Small intestine (tissue), 7 donors: Measurements from ENCODE around the gene LRSAM1. TPM values are rescaled to one million over a fixed set of nuclear protein-coding genes. Genes with fewer than 3 reads are reported as not detected.

Source experiments
- DNase-seq, 2 donors: peaks; one replicate each; pipeline versions ENCODE4 v3.0.0 to v3.0.0-alpha.2; 2013
- FAIRE-seq: peaks from 2 replicates; lab custom pipeline; 2012; peaks lifted over from hg19 to GRCh38; lab: Jason Lieb, UNC
- H3K27ac ChIP-seq, 3 donors: one replicate each; pipeline ENCODE4 v1.5.1; 2013; ENCODE audit warnings: low read length in 2 of 3, mild to moderate bottlenecking in 2 of 3, control low read depth in 1 of 3, inconsistent platforms in 1 of 3, low read depth in 1 of 3, moderate library complexity in 1 of 3
- H3K27me3 ChIP-seq, 3 donors: one replicate each; pipeline ENCODE4 v1.6.1; 2013; ENCODE audit warnings: low read length in 3 of 3, inconsistent platforms in 1 of 3; ENCODE audit not compliant: control insufficient read depth in 3 of 3, insufficient read depth in 3 of 3
- H3K36me3 ChIP-seq, 3 donors: one replicate each; pipeline ENCODE4 v1.6.1; 2013; ENCODE audit warnings: low read length in 3 of 3, inconsistent platforms in 1 of 3, low read depth in 1 of 3, mild to moderate bottlenecking in 1 of 3, moderate library complexity in 1 of 3; ENCODE audit not compliant: control insufficient read depth in 3 of 3, insufficient read depth in 2 of 3
- H3K4me1 ChIP-seq, 3 donors: one replicate each; pipeline ENCODE4 v1.6.1; 2013; ENCODE audit warnings: low read length in 2 of 3, inconsistent platforms in 1 of 3, low read depth in 1 of 3, mild to moderate bottlenecking in 1 of 3, moderate library complexity in 1 of 3; ENCODE audit not compliant: control insufficient read depth in 3 of 3, insufficient read depth in 2 of 3
- H3K4me3 ChIP-seq, 3 donors: one replicate each; pipeline ENCODE4 v1.5.1; 2013; ENCODE audit warnings: low read length in 3 of 3, control low read depth in 1 of 3, inconsistent platforms in 1 of 3, low read depth in 1 of 3, mild to moderate bottlenecking in 1 of 3, moderate library complexity in 1 of 3
- H3K9me3 ChIP-seq, 2 donors: one replicate each; pipeline ENCODE4 v1.6.1; 2013; ENCODE audit warnings: low read depth in 1 of 2, low read length in 1 of 2; ENCODE audit not compliant: control insufficient read depth in 2 of 2, insufficient read depth in 1 of 2
- WGBS, 3 donors: extraction: QIAGEN DNeasy Blood & Tissue Kit; methylation state at CpG; one replicate each; pipeline ENCODE4 v1.1.7; 2013; 5-methylcytosine and 5-hydroxymethylcytosine counted together
- polyA plus RNA-seq, 4 donors: library from polyadenylated mRNA; stranded (reverse) in 3 of 4; unstranded in 1 of 4; fragments of 200-250 nt in 3 of 4; fragments of 120-200 nt in 1 of 4; gene quantifications; one replicate each; pipeline versions ENCODE4 v1.2.1 to v1.2.3, GENCODE V29; 2013
- donor health status: healthy with polysubstance abuse.
- donor health status: control.
- donor health status: control.
- donor health status: Bipolar disorder and iron deficiency.
- donor health status: healthy.

Gene LRSAM1
- polyA plus RNA-seq, 4 donors = 12.8 to 22.8 (median 18.2) TPM

DNA sequence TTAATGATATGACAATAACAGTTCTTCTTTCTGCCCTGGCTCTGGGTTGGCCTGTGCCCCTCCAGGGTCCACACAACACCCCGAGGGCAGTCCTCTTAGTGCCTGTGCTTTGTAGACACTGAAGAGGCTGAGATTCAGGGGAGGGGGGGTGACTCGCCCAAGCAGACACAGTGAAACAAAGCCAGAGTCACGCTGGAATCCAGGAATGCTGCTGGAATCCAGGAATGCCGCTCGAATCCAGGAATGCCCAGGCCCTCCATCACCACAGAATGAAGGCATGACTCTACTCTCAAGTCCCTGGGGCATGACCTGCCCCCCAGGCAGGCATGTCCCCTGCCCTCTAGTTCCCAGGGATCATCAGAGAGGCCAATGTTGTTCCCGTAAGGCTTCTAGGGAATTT is 73.1 kb downstream of the LRSAM1 start:
- H3K4me1 ChIP-seq = peaks cover 0 to 9% (median 9%) of the 10 kb centered on the region in 3 donors
- H3K4me3 ChIP-seq = no peak overlapping the region
- DNase-seq (no peak), FAIRE-seq (no peak)
- H3K9me3 ChIP-seq = peaks cover 2 to 33% of the 10 kb centered on the region in 2 donors
- H3K27ac ChIP-seq = no peak overlapping the region
- 80 to 90% (median 85%) methylated on average over 6 of the region's 6 CpGs for WGBS, 3 donors
- H3K36me3 ChIP-seq = peaks cover 3 to 92% (median 12%) of the 10 kb centered on the region in 3 donors
- no peaks in the 10 kb centered on the region for H3K27me3 ChIP-seq

DNA sequence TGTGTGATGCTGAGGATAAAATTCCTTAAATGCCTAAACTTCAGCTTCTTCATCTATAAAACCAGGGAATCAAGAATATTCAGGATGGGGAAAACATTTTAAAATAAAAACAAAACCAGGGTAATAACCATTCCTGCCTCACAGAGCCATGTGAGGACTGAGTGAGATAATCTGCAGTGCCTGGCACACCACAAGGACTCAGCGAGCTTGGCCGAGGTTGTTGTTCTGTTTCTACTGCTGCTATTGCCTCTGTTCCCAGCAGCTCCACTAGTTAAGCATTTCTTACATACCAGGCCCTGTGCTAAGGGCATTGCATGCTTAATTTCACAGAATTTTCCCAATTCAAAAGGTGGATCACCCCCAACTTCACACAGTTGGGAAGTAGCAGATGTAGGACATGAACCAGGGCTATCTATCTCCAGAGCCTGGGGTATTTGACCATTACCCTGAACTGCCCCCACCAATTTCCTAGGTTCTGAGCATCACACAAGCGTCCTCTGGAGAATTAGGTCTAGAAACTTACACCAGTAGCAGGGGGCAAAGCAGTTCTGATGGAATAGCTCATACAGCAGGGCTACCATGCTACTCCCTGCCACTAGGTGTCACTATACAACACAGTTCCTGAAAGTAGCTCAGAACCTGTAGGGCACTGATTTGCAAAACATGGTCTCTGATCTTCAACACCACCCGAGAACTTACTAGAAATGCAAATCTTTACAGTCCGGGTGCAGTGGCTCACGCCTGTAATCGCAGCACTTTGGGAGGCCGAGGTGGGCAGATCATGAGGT is 74.3 kb downstream of the LRSAM1 start:
- Histone ChIP-seq H3K27me3 (no peaks in the 10 kb centered on the region), H3K27ac (no peak overlapping the region), H3K4me1 (peaks cover 0 to 9% (median 6%) of the 10 kb centered on the region in 3 donors), H3K36me3 (peaks cover 7 to 96% (median 14%) of the 10 kb centered on the region in 3 donors), H3K4me3 (no peak overlapping the region), H3K9me3 (peaks cover 2 to 33% of the 10 kb centered on the region in 2 donors)
- FAIRE-seq = no peak
- 96 to 98% (median 96%) methylated on average over 8 of the region's 8 CpGs for WGBS, 3 donors
- peak in 1 of 2 donors; percentile 30 for DNase-seq

DNA sequence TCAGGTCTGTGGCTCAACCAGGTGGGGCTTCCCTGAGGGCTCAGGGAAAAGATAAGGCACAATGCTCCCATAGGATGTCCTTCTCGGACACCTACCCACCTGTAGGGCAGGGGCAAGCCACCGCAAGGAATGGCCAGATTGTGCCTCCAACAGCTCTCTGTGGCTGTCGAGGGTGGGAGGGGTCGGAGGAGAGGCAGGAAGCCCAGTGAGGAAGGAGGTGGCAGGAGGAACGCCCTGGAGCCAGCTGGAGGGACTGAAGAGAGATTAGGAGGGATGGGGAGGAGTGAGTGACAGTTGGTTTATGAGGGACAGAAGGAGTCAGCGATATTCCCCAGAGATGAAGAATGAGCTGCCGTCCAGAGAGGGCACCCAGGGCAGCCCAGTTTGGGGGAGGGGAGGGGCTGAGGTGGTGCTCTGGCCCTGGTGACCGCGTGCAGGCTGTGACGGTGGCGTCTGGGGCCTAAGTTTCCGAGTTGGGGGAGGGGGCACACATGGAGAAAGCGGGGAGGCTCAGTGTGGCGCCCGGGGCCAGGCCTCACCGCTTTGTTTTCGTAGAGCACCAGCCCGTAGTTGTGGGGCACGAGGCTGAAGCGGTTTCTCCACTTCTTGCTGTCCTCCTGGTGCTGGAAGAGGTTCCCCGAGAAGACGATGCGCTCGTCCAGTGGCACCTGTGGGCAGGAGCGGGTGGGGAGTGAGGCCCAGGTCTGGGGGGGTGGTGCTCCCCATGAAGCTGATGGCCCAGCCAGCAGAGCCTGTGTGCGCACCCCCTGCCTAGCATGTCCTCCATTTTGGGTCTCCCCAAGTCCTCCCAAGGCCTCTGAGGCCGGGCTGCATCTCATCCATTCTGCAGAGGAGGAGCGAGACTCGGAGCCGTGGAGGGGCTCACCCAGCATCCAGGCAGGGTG is 75.6 kb downstream of the LRSAM1 start:
- H3K27ac ChIP-seq = no peak overlapping the region
- DNase-seq = no peak
- peaks cover 7 to 94% (median 15%) of the 10 kb centered on the region in 3 donors for H3K36me3 ChIP-seq

GRCh38 chr9:127527560-127528268 is 76.4 kb downstream of the LRSAM1 start:
- no peak for FAIRE-seq
- Histone ChIP-seq H3K4me1 (no peaks in the 10 kb centered on the region), H3K9me3 (peaks cover 2 to 33% of the 10 kb centered on the region in 2 donors), H3K27ac (no peak overlapping the region), H3K4me3 (no peak overlapping the region), H3K27me3 (no peaks in the 10 kb centered on the region), H3K36me3 (peaks cover 7 to 94% (median 16%) of the 10 kb centered on the region in 3 donors)
- WGBS, 3 donors = 84 to 94% (median 92%) methylated on average over 16 to 17 of the region's 17 CpGs
- DNase-seq = no peak

More for the DNA sequence above, 75.6 kb downstream of the LRSAM1 start:
- no peak for FAIRE-seq
- peaks cover 0 to 4% (median 2%) of the 10 kb centered on the region in 3 donors for H3K4me1 ChIP-seq
- no peak overlapping the region for H3K4me3 ChIP-seq
- 84 to 93% (median 87%) methylated on average over 30 of the region's 30 CpGs for WGBS, 3 donors
- peaks cover 2 to 33% of the 10 kb centered on the region in 2 donors for H3K9me3 ChIP-seq
- H3K27me3 ChIP-seq = no peaks in the 10 kb centered on the region

DNA sequence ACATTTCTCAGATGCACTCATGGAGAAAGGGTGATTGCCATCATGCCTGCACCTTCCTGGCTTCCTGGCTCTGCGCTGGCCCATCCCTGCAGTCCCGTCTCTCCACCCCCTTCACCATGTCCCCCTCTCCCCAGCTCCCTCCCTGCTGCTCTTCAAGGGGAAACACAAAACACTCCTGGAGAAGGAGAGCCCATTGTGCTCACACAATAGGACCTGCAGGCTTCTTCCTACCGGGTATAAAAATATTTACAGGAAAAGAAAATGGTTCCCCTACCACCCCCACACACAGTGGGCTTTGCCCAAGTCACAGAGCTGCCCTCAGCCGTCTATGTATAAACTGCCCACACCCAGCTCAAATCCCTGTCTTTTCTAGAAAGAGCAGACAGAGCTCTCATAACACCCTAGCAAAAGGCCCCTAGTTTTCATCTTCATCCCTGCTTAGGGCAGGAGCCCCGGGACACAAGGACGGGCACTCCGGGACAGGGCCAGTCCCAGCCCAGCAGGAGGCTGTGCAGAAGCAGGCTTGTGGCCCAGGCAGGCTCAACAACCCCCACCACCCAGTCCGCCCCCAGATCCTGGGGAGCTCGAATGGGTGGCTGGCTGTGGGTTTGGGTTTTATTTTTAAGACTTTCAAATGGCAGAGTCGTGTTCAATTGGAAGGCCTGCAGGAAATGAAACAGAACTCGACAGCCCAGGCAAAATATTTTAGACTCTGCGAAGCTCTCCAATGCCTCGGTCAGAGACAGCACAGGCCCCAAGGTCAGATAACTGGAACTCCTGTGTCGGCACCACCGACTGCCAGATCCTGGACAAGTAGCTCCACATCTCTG is 77.3 kb downstream of the LRSAM1 start:
- Histone ChIP-seq H3K27ac (peak overlapping the region in 1 of 3 donors; percentile 42), H3K36me3 (peaks cover 7 to 90% (median 14%) of the 10 kb centered on the region in 3 donors), H3K27me3 (no peaks in the 10 kb centered on the region), H3K4me3 (no peak overlapping the region), H3K4me1 (no peaks in the 10 kb centered on the region), H3K9me3 (peaks cover 0 to 27% of the 10 kb centered on the region in 2 donors)
- no peak for DNase-seq
- 69 to 84% (median 79%) methylated on average over 15 of the region's 15 CpGs for WGBS, 3 donors
- no peak for FAIRE-seq

DNA sequence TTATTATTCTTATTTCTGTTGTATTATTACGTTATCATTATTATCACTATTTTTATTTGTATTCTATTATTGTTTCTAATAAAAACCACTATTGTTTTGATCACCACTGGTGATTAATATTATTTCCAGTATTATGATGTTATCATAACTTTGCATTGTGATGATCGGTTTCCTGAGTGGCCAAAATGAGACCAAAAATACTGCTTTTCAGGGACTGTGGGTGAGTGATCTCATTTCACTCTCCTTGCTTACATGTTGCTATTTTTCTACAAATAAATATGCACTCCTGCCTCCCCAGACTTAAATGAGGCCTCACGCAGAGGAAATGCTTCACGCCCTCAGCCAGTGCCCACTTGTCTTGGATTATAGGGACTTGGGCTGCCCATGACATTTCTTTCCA is 78.4 kb downstream of the LRSAM1 start:
- WGBS, 3 donors = 84 to 95% (median 92%) methylated on average over 4 of the region's 4 CpGs
- Histone ChIP-seq H3K4me1 (no peaks in the 10 kb centered on the region), H3K36me3 (peaks cover 7 to 87% (median 14%) of the 10 kb centered on the region in 3 donors), H3K4me3 (no peak overlapping the region), H3K27me3 (no peaks in the 10 kb centered on the region), H3K9me3 (peaks cover 0 to 18% of the 10 kb centered on the region in 2 donors), H3K27ac (no peak overlapping the region)
- no peak for FAIRE-seq
- no peak for DNase-seq

DNA sequence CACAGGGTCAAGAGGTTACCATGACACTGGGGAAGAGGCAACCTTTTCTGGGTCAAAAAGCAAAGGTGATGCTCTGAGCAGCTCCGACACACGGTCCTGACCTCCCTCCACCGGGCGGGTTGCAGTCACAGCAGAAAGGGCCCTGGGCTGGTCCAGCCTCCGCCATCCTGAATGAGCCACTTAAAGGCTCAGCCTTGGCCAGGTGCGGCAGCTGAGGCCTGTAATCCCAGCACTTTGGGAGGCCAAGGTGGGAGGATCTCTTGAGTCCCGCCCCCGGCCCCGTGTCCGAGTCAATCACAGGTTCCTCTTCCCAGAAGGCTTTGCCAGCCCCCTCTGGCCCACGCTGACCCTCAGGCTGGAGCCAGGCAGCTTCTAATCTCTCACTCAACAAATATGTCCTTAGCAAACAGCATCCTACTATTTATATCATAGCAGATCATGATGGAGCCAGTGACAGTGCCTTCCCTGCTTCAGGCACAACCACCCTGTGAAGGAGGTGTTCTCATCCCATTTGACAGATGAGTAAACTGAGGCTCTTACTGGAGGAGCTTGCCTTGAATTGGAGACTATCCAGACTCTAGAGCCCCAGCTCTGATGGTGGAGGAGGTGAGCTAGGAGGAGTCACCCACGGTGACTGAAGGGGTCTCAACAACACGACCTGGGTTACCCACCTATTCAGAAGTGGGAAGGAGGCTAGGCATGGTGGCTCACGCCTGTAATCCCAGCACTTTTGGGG is 79.1 kb downstream of the LRSAM1 start:
- 87 to 93% (median 88%) methylated on average over 14 of the region's 14 CpGs for WGBS, 3 donors
- Histone ChIP-seq H3K4me3 (no peak overlapping the region), H3K27ac (no peak overlapping the region), H3K9me3 (peaks cover 0 to 11% of the 10 kb centered on the region in 2 donors), H3K27me3 (no peaks in the 10 kb centered on the region), H3K4me1 (no peaks in the 10 kb centered on the region), H3K36me3 (peaks cover 7 to 87% (median 10%) of the 10 kb centered on the region in 3 donors)
- DNase-seq (no peak), FAIRE-seq (no peak)
